Nephron (organoid): Measurements from ENCODE around the gene UBFD1.
A peak's percentile ranks its signal among the peaks of the same experiment; 100 is the strongest.
"Not testable (repeated sequence)": the region's sequence is repeated elsewhere in the genome, so short reads cannot be mapped to it uniquely, and the experiment has no call there.

ENCODE experiments used
- H3K27ac Mint-ChIP-seq, 3 experiments: 2 replicates each; pipeline ENCODE4 v1.8.0; 2020; ENCODE audit warnings: mixed read lengths in 3 of 3, mild to moderate bottlenecking in 2 of 3, moderate library complexity in 1 of 3
- H3K27me3 Mint-ChIP-seq: 2 replicates; pipeline ENCODE4 v1.8.0; 2021; ENCODE audit warnings: low read depth, mild to moderate bottlenecking, moderate library complexity, mixed read lengths
- H3K36me3 Mint-ChIP-seq: 2 replicates; pipeline ENCODE4 v1.8.0; 2020; ENCODE audit warnings: low read depth, mixed read lengths
- H3K4me1 Mint-ChIP-seq: 2 replicates; pipeline ENCODE4 v1.8.0; 2020; ENCODE audit warnings: mixed read lengths
- H3K4me3 Mint-ChIP-seq, 3 experiments: 2 replicates each; pipeline ENCODE4 v1.8.0; 2020; ENCODE audit warnings: mild to moderate bottlenecking in 3 of 3, mixed read lengths in 3 of 3, moderate library complexity in 2 of 3
- H3K9me3 Mint-ChIP-seq: 2 replicates; pipeline ENCODE4 v1.8.0; 2020; ENCODE audit warnings: mixed read lengths
- CTCF ChIP-seq, 3 experiments: fragments of 200-600 bp; sonication (generic); IDR thresholded peaks; one replicate each; pipeline ENCODE4 v1.5.0; 2021; ENCODE audit warnings: antibody characterized with exemption in 3 of 3; ENCODE audit not compliant: unreplicated experiment in 3 of 3

The UBFD1 gene

GRCh38 chr16:23510164-23510914 is 47.2 kb upstream of the UBFD1 start, which contains the start of gene GGA2:
Gene GGA2 (minus strand): TSS chr16:23510494. CDS start chr16:23510411, 83 bp downstream.
- peak within 1 kb of the TSS; percentile 52 to 83 (median 74) for H3K27ac Mint-ChIP-seq

GRCh38 chr16:23510915-23511270 is 46.6 kb upstream of the UBFD1 start:
- H3K36me3 Mint-ChIP-seq: peaks cover 17% of the 10 kb centered on the region
- peaks cover 28% of the 10 kb centered on the region for H3K4me1 Mint-ChIP-seq
- H3K4me3 Mint-ChIP-seq: peak overlapping the region; percentile 84 to 89 (median 89)

More at GRCh38 chr16:23510164-23510914, 47.2 kb upstream of the UBFD1 start, which contains the start of gene GGA2:
- peaks cover 17% of the 10 kb centered on the region for H3K36me3 Mint-ChIP-seq
- peak within 1 kb of the TSS; percentile 89 to 94 (median 89) for H3K4me3 Mint-ChIP-seq
- H3K4me1 Mint-ChIP-seq: peaks cover 34% of the 10 kb centered on the region
- no peaks in the 10 kb centered on the region for H3K9me3 Mint-ChIP-seq
- no peak for TF ChIP-seq CTCF (IDR thresholded peaks at IDR 0.05; ENCODE audit: unreplicated experiment in 3 of 3)
- H3K27me3 Mint-ChIP-seq: peaks cover 3% of the 10 kb centered on the region

GRCh38 chr16:23511731-23512130 is 45.8 kb upstream of the UBFD1 start:
- Mint-ChIP-seq H3K36me3 (peaks cover 17% of the 10 kb centered on the region), H3K27ac (no peak overlapping the region), H3K4me3 (peak overlapping the region; percentile 83 to 89 (median 84)), H3K27me3 (peaks cover 3% of the 10 kb centered on the region), H3K4me1 (peaks cover 20% of the 10 kb centered on the region), H3K9me3 (no peaks in the 10 kb centered on the region)
- no peak for TF ChIP-seq CTCF (IDR thresholded peaks at IDR 0.05; ENCODE audit: unreplicated experiment in 3 of 3)

More at GRCh38 chr16:23510915-23511270, 46.6 kb upstream of the UBFD1 start:
- H3K27ac Mint-ChIP-seq: peak overlapping the region in 2 of 3 experiments; percentile 73 to 83
- not testable (repeated sequence) for H3K9me3 Mint-ChIP-seq, H3K27me3 Mint-ChIP-seq

- Mint-ChIP-seq H3K4me1 (peaks cover 15% of the 10 kb centered on the region), H3K36me3 (peaks cover 13% of the 10 kb centered on the region), H3K9me3 (no peaks in the 10 kb centered on the region), H3K27ac (no peak overlapping the region), H3K4me3 (peak overlapping the region; percentile 51 to 80 (median 65)), H3K27me3 (peaks cover 3% of the 10 kb centered on the region)
- no peak for TF ChIP-seq CTCF (IDR thresholded peaks at IDR 0.05; ENCODE audit: unreplicated experiment in 3 of 3)
These were observed 45.3 kb upstream of the UBFD1 start for GRCh38 chr16:23512168-23512695.

GRCh38 chr16:23514381-23515152 is 43.0 kb upstream of the UBFD1 start:
- Mint-ChIP-seq H3K9me3 (no peaks in the 10 kb centered on the region), H3K4me1 (peaks cover 4% of the 10 kb centered on the region), H3K27me3 (no peaks in the 10 kb centered on the region), H3K27ac (no peak overlapping the region), H3K36me3 (peaks cover 17% of the 10 kb centered on the region), H3K4me3 (no peak overlapping the region)
- TF ChIP-seq CTCF (IDR thresholded peaks at IDR 0.05; ENCODE audit: unreplicated experiment in 3 of 3): no peak

- H3K36me3 Mint-ChIP-seq: peaks cover 20% of the 10 kb centered on the region
- H3K4me3 Mint-ChIP-seq: no peak overlapping the region
- no peak overlapping the region for H3K27ac Mint-ChIP-seq
- H3K9me3 Mint-ChIP-seq: no peaks in the 10 kb centered on the region
- no peaks in the 10 kb centered on the region for H3K27me3 Mint-ChIP-seq
- peaks cover 4% of the 10 kb centered on the region for H3K4me1 Mint-ChIP-seq
- no peak for TF ChIP-seq CTCF (IDR thresholded peaks at IDR 0.05; ENCODE audit: unreplicated experiment in 3 of 3)
These were observed 41.6 kb upstream of the UBFD1 start for GRCh38 chr16:23515881-23516280.
